A549 (cell line): ENCODE measurements around the gene ODF2L. TPM values are rescaled to one million over a fixed set of nuclear protein-coding genes. Genes with fewer than 3 reads are reported as not detected.

ENCODE experiments used
- ATAC-seq, 2 experiments: fragments of 200-7000 bp in 1 of 2; fragments of >200 bp in 1 of 2; cut with Nextera tagmentation in 1 of 2; cut with Tn5 transposase in 1 of 2; 3 replicates each; pipeline versions ENCODE4 v1.8.0 to v1.9.1; 2018 to 2020; ENCODE audit warnings: mild to moderate bottlenecking in 1 of 2, moderate library complexity in 1 of 2
- CTCF ChIA-PET: fragments of 300-600 bp; sonication (Branson Sonifier 250); formaldehyde crosslinking; extraction: SDS; loops from one replicate; lab custom pipeline; 2021; ENCODE audit warnings: antibody characterized with exemption, inconsistent platforms; lab: Yijun Ruan, JAX
- POLR2A ChIA-PET: fragments of 350-600 bp; formaldehyde crosslinking; extraction: SDS; loops from one replicate; lab custom pipeline; 2021; ENCODE audit warnings: antibody characterized with exemption, inconsistent platforms; lab: Yijun Ruan, JAX
- DNase-seq, 2 experiments: peaks; one replicate each; pipeline versions ENCODE4 v3.0.0 to v3.0.0-alpha.2; 2011 to 2016; ENCODE audit warnings: low read depth in 1 of 2, low spot score in 1 of 2
- FAIRE-seq: peaks from 2 replicates; lab custom pipeline; 2011; peaks lifted over from hg19 to GRCh38; lab: Jason Lieb, UNC
- H3K27ac ChIP-seq, 2 experiments: fragments of >200 bp; sonication (Bioruptor Twin); formaldehyde crosslinking; 3 replicates each; pipeline ENCODE4 v1.5.1; 2016 to 2017
- H3K4me1 ChIP-seq: fragments of >200 bp; sonication (Bioruptor Twin); formaldehyde crosslinking; 3 replicates; pipeline ENCODE4 v1.6.1; 2016
- H3K4me2 ChIP-seq: fragments of >200 bp; sonication (Bioruptor Twin); formaldehyde crosslinking; 3 replicates; pipeline ENCODE4 v1.6.1; 2016
- H3K4me3 ChIP-seq: fragments of >200 bp; sonication (Bioruptor Twin); formaldehyde crosslinking; 3 replicates; pipeline ENCODE4 v1.5.1; 2016
- H3K9me3 ChIP-seq: fragments of >200 bp; sonication (Bioruptor Twin); formaldehyde crosslinking; 3 replicates; pipeline ENCODE4 v1.6.1; 2016
- BHLHE40 ChIP-seq: IDR thresholded peaks from 2 replicates; pipeline ENCODE4 v1.6.1; 2012; ENCODE audit warnings: low read depth, low read length, inconsistent platforms
- CEBPB ChIP-seq, 2 experiments: fragments of >200 bp in 1 of 2; sonication (Bioruptor Twin) in 1 of 2; formaldehyde crosslinking in 1 of 2; IDR thresholded peaks; 2 replicates each; pipeline ENCODE4 v1.6.1; 2012 to 2016
- CHD4 ChIP-seq: fragments of 200-600 bp; sonication (generic); IDR thresholded peaks from 2 replicates; pipeline ENCODE4 v1.6.1; 2016; ENCODE audit warnings: antibody characterized with exemption, mild to moderate bottlenecking, borderline replicate concordance
- EHF ChIP-seq: fragments of 250-450 bp; sonication (Bioruptor Pico); IDR thresholded peaks from 2 replicates; pipeline ENCODE4 v1.5.0; 2020; ENCODE audit warnings: mild to moderate bottlenecking
- EHMT2 ChIP-seq: fragments of 200-600 bp; sonication (generic); IDR thresholded peaks from 2 replicates; pipeline ENCODE4 v1.6.1; 2016; ENCODE audit warnings: antibody characterized with exemption, low read depth, mild to moderate bottlenecking, moderate library complexity
- EP300 ChIP-seq, 2 experiments: fragments of >200 bp; sonication (Bioruptor Twin); formaldehyde crosslinking; IDR thresholded peaks; 2 replicates in 1 of 2; 3 replicates in 1 of 2; pipeline ENCODE4 v1.6.1; 2016 to 2017
- ESRRA ChIP-seq: fragments of 150-350 bp; IDR thresholded peaks from 2 replicates; pipeline ENCODE4 v1.6.1; 2014; ENCODE audit warnings: mild to moderate bottlenecking, low read length, borderline replicate concordance
- FOSB ChIP-seq: fragments of 250-450 bp; sonication (Bioruptor Pico); IDR thresholded peaks from 2 replicates; pipeline ENCODE4 v1.5.0; 2020; ENCODE audit warnings: mild to moderate bottlenecking, moderate library complexity
- GATA3 ChIP-seq: IDR thresholded peaks from 2 replicates; pipeline ENCODE4 v1.6.1; 2012; ENCODE audit warnings: borderline replicate concordance
- HDAC2 ChIP-seq: fragments of 200-600 bp; sonication (generic); IDR thresholded peaks from 2 replicates; pipeline ENCODE4 v1.6.1; 2016
- HOXB13 ChIP-seq: fragments of 250-450 bp; sonication (Bioruptor Pico); IDR thresholded peaks from 2 replicates; pipeline ENCODE4 v1.5.0; 2020; ENCODE audit warnings: low read depth, mild to moderate bottlenecking, moderate library complexity
- JUN ChIP-seq, 2 experiments: fragments of >200 bp; sonication (Bioruptor Twin); formaldehyde crosslinking; IDR thresholded peaks; 2 replicates in 1 of 2; 3 replicates in 1 of 2; pipeline ENCODE4 v1.6.1; 2016 to 2017
- KDM1A ChIP-seq: fragments of 200-600 bp; sonication (generic); IDR thresholded peaks from 2 replicates; pipeline ENCODE4 v1.6.1; 2016; ENCODE audit warnings: low read depth, mild to moderate bottlenecking
- MAFK ChIP-seq: fragments of 450-650 bp; IDR thresholded peaks from 2 replicates; pipeline ENCODE4 v1.6.1; 2014; ENCODE audit not compliant: partially characterized antibody
- NFE2L2 ChIP-seq: fragments of 150-350 bp; conservative IDR thresholded peaks from 2 replicates; pipeline ENCODE4 v1.6.1; 2014; ENCODE audit warnings: low read length
- NR3C1 ChIP-seq: fragments of >200 bp; sonication (Bioruptor Twin); formaldehyde crosslinking; IDR thresholded peaks from 3 replicates; pipeline ENCODE4 v1.6.1; 2017
- POLR2AphosphoS2 ChIP-seq: conservative IDR thresholded peaks from 2 replicates; pipeline ENCODE4 v1.6.1; 2012; ENCODE audit warnings: low read length, improper control_type of control experiment, inconsistent platforms
- RARB ChIP-seq: fragments of 250-450 bp; sonication (Bioruptor Pico); IDR thresholded peaks from 2 replicates; pipeline ENCODE4 v1.8.0; 2021; ENCODE audit warnings: mild to moderate bottlenecking, moderate library complexity
- RCOR1 ChIP-seq: fragments of 150-350 bp; IDR thresholded peaks from 2 replicates; pipeline ENCODE4 v1.6.1; 2014; ENCODE audit warnings: antibody characterized with exemption, low read length, low read depth
- RFX5 ChIP-seq: fragments of 450-650 bp; IDR thresholded peaks from 2 replicates; pipeline ENCODE4 v1.7.1; 2014; ENCODE audit warnings: antibody characterized with exemption, mild to moderate bottlenecking, moderate library complexity
- RNF2 ChIP-seq: fragments of 200-600 bp; sonication (generic); IDR thresholded peaks from 2 replicates; pipeline ENCODE4 v1.6.1; 2016; ENCODE audit warnings: low read depth, mild to moderate bottlenecking, antibody characterized with exemption, moderate library complexity, borderline replicate concordance
- SMC3 ChIP-seq: fragments of >200 bp; sonication (Bioruptor Twin); formaldehyde crosslinking; IDR thresholded peaks from 3 replicates; pipeline ENCODE4 v1.6.1; 2018; ENCODE audit warnings: inconsistent platforms
- TP53 ChIP-seq: fragments of 250-450 bp; sonication (Bioruptor Pico); IDR thresholded peaks from 2 replicates; pipeline ENCODE4 v1.5.0; 2021; ENCODE audit warnings: mild to moderate bottlenecking, moderate library complexity
- ZC3H11A ChIP-seq: fragments of 450-650 bp; IDR thresholded peaks from 2 replicates; pipeline ENCODE4 v1.6.1; 2014; ENCODE audit warnings: antibody characterized with exemption, mild to moderate bottlenecking
- ZFP36 ChIP-seq: fragments of 450-650 bp; IDR thresholded peaks from 2 replicates; pipeline ENCODE4 v1.6.1; 2014; ENCODE audit warnings: borderline replicate concordance; ENCODE audit not compliant: partially characterized antibody
- ZSCAN20 ChIP-seq: fragments of 250-450 bp; sonication (Bioruptor Pico); IDR thresholded peaks from 2 replicates; pipeline ENCODE4 v1.8.0; 2022; ENCODE audit warnings: mild to moderate bottlenecking, moderate library complexity
- WGBS: methylation state at CpG from one replicate; pipeline ENCODE4 v1.1.6; 2017; ENCODE audit errors: missing lambda C conversion rate; 5-methylcytosine and 5-hydroxymethylcytosine counted together
- polyA plus RNA-seq, 4 experiments: library from polyadenylated mRNA; depleted of rRNA in 3 of 4; stranded (reverse); fragments of >200 nt; fragmentation: RNase III in 1 of 4; extraction: RNeasy Plus Mini Kit Qiagen cat#74134 plus additional on column Dnase treatment in 1 of 4; gene quantifications; 2 replicates in 3 of 4; 3 replicates in 1 of 4; pipeline ENCODE4 v1.2.3, GENCODE V29; 2011 to 2017
- TF ChIP-seq, protein P1 (sequence below): fragments of >200 bp; sonication (Bioruptor Twin); formaldehyde crosslinking; IDR thresholded peaks from 3 replicates; pipeline ENCODE4 v1.6.1; 2016
- TF ChIP-seq, protein P2 (sequence below): IDR thresholded peaks from 2 replicates; pipeline ENCODE4 v1.6.1; 2012; ENCODE audit warnings: low read depth, borderline replicate concordance
- TF ChIP-seq, protein P3 (sequence below): fragments of >200 bp; sonication (Bioruptor Twin); formaldehyde crosslinking; IDR thresholded peaks from 3 replicates; pipeline ENCODE4 v1.5.1; 2016

ODF2L gene
- polyA plus RNA-seq, 2 of the 4 experiments (the other 2 are of a cell fraction), result 10.0 to 17.7 TPM

DNA sequence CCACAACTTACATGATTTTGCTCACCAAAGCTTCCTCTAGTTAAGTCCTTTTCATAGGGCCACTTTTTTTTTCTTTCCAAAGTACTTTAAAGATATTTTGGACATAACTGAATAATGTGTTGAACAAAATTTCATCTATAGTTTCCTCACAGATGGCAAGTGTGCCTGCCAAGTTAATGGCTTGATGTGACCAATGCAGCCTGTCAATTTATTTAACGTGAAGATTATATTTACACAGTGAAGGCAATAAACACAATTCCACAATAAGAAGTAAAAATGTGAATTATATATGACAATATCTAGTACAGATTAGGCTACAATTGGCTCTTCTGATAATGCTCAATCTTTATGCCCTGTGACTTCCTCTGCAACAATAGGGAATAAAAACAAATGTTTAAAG lies 45.9 kb upstream of the ODF2L start:
- Histone ChIP-seq H3K4me1 (no peaks in the 10 kb centered on the region), H3K4me2 (no peak overlapping the region), H3K9me3 (no peaks in the 10 kb centered on the region), H3K27ac (no peak overlapping the region), H3K4me3 (no peak overlapping the region)
- WGBS, result 12% methylated on average over 1 of the region's 1 CpG
- ChIA-PET POLR2A (no interaction called here), CTCF (interaction anchor here (1.2 kb wide), 1 partner anchor 21 kb away, joined by 3 read pairs; no protein-coding TSS in a partner anchor)
- ATAC-seq (no peak), DNase-seq (no peak), FAIRE-seq (no peak)
- TF ChIP-seq ZC3H11A (no peak), HOXB13 (CRISPR knock-in tag) (no peak), ZSCAN20 (CRISPR knock-in tag) (no peak), GATA3 (no peak), MAFK (no peak), HDAC2 (no peak), EHMT2 (no peak), EHF (CRISPR knock-in tag) (no peak)

DNA sequence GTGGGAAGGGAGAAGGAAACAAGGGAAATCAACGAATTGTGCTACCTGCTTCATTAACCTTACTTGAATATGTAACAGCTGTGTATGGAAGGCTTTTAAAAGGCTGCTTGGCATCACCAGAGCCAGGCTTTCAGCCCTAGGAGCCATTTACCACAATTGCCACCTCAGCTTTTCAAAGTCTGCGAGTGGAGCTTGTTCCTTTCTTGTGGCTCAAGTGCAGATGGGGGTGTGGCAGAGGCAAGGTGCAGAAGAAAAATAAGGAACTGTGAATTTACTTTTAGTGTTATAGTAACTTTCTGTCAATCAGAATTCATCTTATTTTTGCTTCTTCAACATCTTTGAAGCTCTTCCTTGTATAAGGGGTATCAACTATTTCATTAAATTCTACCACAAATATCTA lies 45.5 kb upstream of the ODF2L start:
- POLR2A ChIA-PET, result no interaction called here
- Histone ChIP-seq H3K4me2 (no peak overlapping the region), H3K9me3 (no peaks in the 10 kb centered on the region), H3K4me1 (no peaks in the 10 kb centered on the region), H3K27ac (no peak overlapping the region), H3K4me3 (no peak overlapping the region)
- DNase-seq (no peak), FAIRE-seq (no peak), ATAC-seq (no peak)
- TF ChIP-seq JUN (IDR thresholded peaks at IDR 0.05) (no peak), ZSCAN20 (CRISPR knock-in tag) (no peak), FOSB (CRISPR knock-in tag) (no peak), RCOR1 (no peak)
- CTCF ChIA-PET, result interaction anchor here (1.2 kb wide), 1 partner anchor 22 kb away, joined by 3 read pairs; no protein-coding TSS in a partner anchor
- WGBS, result 40% methylated on average over 2 of the region's 2 CpGs

DNA sequence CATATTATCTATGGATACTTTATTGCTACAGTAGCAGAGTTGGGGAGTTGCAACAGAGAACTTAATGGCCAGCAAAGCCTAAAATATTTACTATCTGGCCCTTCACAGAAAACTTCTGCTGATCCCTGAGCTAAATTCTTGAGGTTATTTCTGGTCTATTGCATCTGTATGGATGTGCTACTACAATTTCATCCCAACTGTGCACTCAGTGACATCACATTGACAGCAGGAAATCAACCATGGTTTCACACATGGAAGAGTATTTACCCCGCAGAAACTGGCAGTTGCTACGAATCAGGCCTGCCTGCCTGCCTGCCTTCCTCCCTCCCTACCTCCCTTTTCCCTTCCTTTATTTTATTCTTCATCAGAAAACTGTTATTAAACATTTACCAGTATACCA lies 39.9 kb upstream of the ODF2L start:
- no peak overlapping the region for H3K27ac ChIP-seq
- no peaks in the 10 kb centered on the region for H3K4me1 ChIP-seq
- ATAC-seq (no peak), DNase-seq (no peak), FAIRE-seq (no peak)
- TF ChIP-seq ZFP36 (no peak), TP53 (CRISPR knock-in tag) (no peak), CEBPB (IDR thresholded peaks at IDR 0.05) (no peak), HOXB13 (CRISPR knock-in tag) (no peak), NFE2L2 (no peak), CHD4 (no peak), RFX5 (no peak), RARB (CRISPR knock-in tag) (no peak), KDM1A (no peak), SMC3 (no peak), POLR2AphosphoS2 (no peak), RNF2 (no peak), ESRRA (no peak), NR3C1 (no peak), EP300 (IDR thresholded peaks at IDR 0.05) (no peak), GATA3 (no peak), BHLHE40 (no peak)
- TF ChIP-seq, protein P1, sequence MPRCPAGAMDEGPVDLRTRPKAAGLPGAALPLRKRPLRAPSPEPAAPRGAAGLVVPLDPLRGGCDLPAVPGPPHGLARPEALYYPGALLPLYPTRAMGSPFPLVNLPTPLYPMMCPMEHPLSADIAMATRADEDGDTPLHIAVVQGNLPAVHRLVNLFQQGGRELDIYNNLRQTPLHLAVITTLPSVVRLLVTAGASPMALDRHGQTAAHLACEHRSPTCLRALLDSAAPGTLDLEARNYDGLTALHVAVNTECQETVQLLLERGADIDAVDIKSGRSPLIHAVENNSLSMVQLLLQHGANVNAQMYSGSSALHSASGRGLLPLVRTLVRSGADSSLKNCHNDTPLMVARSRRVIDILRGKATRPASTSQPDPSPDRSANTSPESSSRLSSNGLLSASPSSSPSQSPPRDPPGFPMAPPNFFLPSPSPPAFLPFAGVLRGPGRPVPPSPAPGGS, result no peak
- TF ChIP-seq, protein P2, sequence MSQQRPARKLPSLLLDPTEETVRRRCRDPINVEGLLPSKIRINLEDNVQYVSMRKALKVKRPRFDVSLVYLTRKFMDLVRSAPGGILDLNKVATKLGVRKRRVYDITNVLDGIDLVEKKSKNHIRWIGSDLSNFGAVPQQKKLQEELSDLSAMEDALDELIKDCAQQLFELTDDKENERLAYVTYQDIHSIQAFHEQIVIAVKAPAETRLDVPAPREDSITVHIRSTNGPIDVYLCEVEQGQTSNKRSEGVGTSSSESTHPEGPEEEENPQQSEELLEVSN, result no peak
- TF ChIP-seq, protein P3, sequence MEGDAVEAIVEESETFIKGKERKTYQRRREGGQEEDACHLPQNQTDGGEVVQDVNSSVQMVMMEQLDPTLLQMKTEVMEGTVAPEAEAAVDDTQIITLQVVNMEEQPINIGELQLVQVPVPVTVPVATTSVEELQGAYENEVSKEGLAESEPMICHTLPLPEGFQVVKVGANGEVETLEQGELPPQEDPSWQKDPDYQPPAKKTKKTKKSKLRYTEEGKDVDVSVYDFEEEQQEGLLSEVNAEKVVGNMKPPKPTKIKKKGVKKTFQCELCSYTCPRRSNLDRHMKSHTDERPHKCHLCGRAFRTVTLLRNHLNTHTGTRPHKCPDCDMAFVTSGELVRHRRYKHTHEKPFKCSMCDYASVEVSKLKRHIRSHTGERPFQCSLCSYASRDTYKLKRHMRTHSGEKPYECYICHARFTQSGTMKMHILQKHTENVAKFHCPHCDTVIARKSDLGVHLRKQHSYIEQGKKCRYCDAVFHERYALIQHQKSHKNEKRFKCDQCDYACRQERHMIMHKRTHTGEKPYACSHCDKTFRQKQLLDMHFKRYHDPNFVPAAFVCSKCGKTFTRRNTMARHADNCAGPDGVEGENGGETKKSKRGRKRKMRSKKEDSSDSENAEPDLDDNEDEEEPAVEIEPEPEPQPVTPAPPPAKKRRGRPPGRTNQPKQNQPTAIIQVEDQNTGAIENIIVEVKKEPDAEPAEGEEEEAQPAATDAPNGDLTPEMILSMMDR, result no peak
- WGBS, result 36% methylated on average over 2 of the region's 2 CpGs
- no peak overlapping the region for H3K4me2 ChIP-seq
- H3K4me3 ChIP-seq, result no peak overlapping the region
- no peaks in the 10 kb centered on the region for H3K9me3 ChIP-seq
- ChIA-PET CTCF (no interaction called here), POLR2A (interaction anchor here (0.6 kb wide), 1 partner anchor 1439 kb away, joined by 6 read pairs; the partner anchor contains the start of gene MCOLN2)
